HG03039 (cell line): ENCODE measurements around the gene ATOSB.
A peak's percentile ranks its signal among the peaks of the same experiment; 100 is the strongest.

Experiments used
- ATAC-seq: cut with Tn5 transposase; IDR thresholded peaks from one replicate; pipeline ENCODE4 v1.9.1; 2021; ENCODE audit warnings: mild to moderate bottlenecking, moderate library complexity; ENCODE audit not compliant: unreplicated experiment

ATOSB gene

DNA sequence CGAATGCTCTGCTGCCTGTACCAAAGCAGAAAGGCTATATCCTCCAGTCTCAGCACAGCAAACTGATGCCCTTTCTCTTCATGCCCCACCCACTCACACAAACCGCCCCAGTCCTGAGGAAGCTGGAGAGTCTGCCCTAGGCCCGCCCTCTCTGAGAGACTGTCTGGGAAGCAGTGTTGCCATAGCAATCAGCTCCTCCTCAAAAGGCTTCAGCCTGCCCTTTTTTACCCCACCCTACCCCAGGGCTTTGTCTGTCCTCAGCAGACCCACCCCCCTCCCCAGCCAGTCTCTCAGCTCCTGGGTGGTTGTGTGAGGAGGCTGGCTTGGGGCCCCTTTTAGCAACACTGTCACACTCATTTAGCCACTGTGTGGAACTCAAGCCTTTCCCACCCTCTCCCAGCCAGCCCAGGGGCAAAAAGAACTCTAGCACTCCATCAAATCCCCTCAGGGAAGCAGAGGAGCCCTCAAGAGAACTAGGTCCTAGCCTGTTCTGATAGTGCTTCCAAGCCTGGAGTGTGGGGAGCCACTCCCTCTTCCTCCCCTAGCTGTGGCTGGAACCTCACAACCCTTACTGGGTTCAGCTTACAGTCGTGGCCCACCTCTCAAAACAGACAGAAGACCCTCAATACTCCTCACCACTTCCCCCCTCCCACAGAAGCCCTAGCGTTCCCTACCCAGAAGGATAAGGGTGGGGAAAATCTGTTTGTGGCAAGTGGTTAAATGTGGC is 1.4 kb downstream of the ATOSB start:
- no peak for ATAC-seq

DNA sequence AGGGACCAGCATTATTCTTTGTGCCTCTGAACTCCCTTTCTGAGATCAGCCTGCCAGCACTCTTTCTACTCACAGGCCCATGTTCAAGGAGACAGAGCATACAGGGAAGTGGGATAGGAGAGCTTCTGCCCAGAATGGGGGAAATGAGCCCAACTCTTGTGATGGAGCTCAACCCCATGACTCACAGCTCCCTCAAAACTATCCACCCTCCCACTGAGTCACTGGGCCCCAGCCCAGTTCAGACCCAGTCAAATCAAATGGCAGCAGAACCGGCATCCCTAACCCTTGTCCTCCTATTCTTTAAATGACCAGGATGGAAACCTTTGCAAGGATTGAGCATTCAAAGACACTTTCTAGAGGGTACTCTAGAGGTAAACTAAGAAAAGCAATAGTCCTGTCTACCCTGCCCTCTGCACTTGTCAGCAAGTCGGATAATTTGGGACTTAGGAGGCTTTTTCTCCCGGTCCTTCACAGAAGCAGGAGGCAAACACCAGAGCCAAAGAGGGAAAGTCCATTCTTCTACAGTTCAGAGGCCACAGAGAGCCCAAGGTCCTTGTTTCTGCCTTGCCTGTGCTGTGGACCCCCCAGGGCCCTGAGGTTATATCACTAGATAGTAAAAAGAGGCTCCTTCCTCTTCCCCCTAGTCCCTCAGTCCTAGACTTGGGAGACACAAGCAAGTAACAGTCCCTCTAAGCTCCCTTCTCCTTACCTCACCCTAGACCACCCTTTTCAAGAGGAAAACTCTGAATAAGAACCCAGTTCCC is 3.2 kb downstream of the ATOSB start:
- no peak for ATAC-seq

DNA sequence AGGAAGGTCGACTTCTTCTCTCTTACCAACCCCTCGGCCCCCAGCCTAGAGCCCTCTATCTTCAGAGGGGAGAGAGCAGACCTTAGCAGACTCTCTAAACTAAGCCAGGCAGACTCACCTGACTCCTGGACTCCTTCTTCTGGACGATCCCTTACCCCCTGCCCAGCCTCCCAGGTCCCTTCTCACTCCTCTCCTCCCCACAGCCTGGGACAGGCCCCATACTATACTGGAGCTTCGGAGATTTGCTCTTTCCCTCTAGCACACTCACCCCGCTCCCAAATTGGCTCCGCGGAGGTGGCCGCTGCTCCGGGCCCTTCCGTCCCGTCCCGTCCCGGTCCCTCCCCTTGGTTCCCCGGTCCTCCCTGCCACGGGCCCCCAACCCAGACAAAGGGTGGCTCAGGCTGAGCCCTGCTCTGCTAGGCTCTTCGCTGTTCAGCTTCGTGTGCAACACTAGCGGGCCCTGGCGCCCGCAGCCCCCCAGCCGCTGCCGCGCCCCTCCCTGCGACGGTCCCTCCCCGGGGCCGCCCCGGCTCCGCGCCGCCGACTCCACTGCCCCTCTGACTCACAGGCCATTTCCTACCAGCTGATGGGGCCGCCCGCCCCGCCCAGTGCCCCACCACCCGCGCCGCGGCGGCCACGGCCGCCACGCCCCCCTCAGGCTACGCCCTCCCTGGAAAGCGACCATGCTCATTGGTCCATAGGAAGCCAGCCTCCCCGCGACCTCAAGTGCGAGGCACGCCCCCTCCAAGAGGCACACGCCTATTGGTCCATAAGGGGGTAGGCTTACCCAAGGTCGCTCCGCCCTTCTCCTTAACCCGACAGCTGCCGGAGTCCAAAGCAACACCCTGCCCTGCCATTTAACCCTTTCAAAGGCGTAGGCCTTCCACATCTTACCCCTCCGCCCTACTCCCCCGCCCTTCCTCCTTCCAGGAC is 4.4 kb downstream of the ATOSB start:
- ATAC-seq: peak; percentile 78

DNA sequence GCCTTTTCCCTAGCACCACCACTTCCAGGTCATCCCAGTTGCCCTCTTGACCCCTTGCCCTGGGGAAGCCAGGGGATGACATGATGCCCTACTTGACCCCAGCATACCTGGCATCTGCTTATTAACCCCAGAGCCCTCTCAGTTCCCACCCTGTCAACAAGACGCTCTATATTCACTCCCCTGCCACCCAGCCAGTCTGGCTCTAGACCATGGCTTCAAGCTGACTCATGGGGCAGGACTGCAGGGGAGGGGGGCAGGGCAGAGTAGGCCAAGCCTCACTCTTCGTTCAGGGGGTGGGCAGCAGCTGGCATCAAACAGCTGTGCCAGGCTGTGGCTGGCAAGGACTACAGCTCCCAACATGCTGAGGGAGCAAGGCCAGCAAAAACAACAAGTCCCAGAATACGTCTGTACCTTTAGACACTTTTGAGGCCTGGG is 5.3 kb downstream of the ATOSB start:
- ATAC-seq: no peak

DNA sequence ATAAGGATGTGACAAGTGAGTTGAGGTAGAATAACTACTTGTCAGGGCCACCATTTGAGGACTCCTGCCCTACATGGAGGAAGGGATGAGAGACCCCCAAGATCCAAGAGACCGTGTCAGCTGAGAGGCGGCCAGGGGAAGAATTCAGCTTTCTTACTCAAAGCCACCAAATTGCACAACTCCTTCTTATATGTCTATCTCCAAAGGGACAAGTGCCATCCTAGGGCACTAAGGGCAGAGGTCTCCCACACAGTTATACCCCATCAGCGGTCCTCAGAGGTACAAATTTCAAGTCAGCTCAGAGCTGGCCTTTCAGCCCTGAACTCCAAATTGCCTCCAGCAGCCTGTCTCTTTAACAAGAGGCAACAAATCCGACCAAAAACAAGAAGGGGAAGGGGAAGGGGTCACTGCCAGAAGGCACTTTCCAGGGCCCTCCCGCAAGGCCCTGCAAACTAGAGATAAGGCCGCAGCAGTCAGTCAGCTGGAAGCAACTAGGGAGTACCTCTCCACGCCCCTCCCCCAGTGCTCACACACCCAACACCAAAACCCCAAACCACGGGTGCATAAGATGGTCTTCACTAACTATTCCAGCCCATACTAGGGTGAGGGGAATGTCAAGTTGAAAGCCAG is 6.6 kb downstream of the ATOSB start:
- no peak for ATAC-seq

DNA sequence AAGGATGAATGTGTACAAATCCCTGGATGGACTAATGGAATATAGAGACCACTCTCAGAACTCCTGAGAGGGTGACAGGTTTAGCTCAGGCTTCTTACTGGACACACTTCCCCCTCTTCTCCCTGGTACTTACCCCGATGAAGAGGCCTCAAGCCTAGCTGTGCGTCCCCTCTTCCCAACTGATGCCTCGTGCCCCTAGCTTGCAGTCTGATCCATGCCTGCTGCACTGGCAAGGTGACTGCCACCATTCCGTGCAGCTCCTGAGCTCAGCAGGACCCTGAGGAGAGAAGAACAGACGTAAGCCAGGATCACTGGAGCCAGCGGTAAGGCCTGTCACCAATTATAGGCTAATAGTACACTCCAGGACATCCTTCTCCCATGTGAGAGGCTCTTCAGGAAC is 7.2 kb downstream of the ATOSB start:
- ATAC-seq: no peak

DNA sequence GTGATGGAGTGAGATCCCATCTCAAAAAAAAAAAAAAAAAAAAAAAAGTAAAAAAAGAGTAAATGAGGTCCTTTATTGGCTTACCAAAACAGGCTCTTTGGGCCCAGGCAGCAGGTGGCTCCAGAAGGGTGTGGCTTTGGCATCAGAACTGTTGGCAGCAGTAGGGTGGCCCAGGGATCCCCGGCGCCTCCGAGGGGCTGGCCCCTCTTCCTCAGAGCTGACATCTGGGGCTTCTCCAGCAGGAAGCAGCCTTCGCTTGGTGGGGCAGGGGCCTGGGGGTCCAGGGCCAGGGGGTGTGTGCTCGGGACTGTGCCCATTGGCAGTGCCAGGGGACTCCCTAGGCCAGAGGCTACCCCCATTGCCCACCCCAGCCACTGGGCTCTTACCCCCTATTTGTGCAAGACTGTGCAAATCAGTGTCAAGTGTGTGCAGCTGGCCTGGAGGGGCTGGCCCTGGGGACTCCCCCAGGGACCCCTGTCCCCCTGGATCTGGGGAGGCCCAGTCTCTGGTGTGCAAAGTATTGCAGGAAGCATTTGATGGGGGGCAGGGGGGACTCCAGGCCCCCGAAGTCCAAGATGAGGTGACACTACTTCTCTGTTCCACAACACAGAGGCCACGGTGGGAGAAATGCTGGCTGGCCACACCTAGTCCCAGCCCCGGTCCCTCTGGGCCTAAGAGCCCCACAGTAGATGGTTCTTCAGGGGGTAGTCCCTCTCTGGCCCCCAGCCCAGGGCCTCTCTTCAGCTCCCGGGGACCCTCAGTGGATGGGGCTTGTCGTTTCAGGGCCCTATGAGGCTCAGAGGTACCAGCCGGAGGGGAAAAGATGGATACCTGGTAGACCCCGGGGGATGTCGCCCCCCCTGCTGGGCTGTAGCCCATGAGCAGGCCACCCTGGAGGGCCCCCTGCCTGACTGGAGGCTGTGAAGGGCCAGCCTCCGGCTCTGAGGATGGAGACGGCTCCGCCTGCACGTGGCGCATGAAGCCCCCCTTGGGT is 8.1 kb downstream of the ATOSB start:
- no peak for ATAC-seq

DNA sequence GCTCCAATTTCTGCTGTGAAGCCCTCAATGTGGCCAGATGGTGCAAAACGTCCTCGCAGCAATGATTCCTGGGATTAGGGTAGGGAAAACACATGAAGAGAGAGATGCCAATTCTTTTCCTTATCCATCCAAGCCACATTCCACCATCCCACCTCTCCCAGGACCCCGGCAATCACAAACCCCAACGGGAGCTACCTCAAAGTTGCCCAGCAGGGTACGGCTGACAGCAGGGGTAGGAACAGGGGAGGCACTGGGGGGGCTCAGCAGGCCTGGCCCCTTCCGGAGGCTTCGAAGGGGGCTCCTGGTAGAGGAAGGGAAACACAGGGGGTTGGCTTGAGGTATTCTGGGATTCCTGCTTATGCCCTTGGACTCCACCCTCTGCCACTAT is 9.3 kb downstream of the ATOSB start:
- no peak for ATAC-seq

DNA sequence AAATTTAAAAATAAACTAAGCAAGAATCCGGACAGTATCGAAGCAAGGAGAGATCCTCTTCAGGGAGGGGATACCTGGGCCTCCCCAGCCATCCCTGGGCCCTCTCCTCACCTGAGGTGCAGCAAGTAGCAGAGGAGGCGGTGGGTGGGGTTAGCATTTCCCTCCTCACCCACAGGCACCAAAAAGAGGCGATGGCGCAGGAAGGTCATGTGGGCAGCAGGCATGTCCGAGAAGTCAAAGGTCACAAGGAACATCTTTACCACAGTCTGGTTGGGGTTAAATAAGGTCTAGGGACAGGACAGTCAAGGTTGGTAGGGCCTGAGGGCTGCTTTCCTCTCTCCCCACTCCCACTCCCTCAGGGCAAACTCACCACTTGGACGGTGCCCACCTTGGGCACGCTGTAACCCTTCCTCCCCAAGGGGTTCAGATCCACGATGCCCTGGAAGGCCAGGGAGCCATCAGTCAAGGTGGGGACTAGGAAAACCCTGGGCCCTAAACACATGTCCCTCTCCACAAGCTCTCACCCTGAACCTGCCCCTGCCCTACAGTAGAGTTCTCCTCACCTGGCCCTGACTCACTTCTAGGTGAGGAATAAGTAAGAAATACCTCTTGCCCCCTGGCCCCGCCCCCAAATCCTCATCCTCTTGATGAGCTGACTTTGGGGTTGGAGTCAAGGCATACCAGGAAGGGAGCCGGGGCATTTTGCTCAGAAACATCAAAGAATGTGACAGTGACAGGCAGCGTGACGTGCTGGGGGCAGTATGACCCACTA is 9.9 kb downstream of the ATOSB start:
- ATAC-seq: no peak

DNA sequence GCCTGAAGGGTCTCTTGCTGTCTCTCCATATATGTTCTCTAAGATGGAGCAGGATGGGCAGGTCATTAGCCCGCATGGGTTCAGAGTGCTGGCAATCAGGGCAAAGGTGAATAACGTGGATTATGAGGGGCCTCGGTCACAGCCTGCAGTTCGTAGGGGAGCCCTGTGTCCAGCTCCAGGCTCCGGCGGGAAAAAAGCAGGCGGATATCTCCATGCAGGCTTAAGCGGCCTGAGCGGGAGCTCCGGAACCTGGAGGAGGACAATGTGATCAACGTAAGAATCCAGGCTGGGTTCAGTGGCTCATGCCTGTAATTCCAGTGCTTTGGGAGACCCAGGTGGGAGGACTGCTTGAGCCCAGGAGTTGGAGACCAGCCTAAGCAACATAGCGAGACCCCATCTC is 10.5 kb downstream of the ATOSB start:
- no peak for ATAC-seq

DNA sequence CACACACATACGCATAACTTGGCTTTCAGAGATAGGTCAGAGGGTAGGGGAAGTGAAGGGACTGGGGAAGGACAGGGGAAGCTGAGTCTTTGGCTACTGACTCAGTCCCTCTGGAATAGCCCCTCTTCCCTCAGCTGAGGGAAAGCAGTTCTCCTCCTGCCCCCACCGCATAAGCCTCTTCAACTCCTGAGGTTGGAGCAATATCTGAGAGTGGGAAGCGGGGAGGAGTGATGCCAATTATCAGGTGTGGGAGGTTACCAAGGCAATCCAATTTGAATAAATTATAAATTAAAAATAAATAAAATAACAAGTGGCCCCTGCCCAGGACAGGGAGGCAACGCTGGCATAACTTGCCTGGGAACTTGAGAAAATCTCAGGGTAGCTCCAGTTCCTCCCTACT is 11.1 kb downstream of the ATOSB start:
- no peak for ATAC-seq

DNA sequence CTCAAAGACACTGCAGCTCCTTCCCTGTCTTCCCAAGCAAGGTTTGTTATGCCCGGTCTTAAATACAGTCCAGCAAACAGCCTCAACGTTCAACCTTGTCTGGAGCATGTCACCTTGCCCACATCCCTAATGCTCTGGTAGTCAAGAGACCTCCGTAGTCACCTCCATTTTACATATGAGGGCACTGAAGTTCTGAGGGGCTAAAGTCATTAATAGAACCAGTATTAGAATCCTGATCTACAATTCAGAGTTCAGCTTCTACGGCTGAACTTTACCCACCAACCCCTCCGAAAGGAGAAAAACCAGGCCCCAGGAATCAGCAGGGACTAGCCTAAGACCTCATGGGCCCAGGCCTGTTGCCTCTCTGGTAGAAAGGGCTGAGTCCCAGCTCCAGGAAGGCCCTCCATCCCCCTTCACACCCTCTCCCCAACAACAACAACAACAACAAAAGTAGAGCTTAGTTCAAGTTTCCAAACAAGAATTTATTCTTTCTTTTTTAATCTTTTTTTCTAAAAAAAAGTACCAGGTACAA is 11.9 kb downstream of the ATOSB start:
- no peak for ATAC-seq

DNA sequence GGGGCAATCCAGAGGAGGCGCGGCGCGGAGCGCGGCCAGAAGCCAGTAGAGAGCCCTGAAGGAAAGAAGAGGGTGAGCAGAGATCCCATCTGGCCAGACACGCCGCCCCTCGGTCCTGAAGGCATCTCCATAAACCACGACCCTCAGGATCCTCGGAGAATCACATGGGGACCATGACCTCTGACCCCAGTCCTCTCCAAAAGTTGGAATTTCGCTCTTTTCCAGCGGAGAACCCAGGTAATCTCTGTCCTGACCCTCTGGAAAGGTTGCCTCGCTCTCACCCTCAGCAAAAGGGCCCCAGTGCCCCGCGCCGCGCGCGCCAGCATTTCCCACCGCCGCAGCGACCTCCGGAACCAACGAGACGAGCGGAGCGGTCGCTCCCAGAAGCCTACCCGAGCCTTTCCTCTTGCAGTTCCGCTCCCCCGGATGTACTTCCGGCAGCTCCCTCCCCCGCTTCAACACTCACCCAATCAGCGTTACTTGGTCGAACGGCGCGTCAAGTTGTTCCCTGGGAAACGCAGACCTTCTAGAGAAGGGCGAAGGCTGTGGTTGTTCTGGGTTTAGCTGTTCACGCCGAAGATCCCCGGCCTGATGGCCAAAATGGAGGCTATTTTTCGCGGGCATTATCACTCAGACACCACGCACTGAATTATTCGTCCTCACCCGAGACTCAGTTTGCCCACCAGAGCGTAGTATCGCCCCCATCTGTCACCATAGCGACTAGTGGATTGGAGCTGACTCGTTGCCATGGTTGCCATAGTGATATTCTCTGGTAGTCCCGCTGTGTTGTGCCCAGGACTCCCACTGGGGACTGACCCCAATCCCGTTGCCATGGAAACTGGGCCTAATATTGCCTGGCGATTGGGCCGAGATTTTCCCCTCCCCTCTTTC is 12.6 kb downstream of the ATOSB start, which contains the start of gene STOML2:
Gene STOML2, minus strand, starts transcription at position 363 of the 891 bp plus-strand sequence. Its CDS starts 37 bp downstream, at position 326.
- peak; percentile 91 for ATAC-seq

DNA sequence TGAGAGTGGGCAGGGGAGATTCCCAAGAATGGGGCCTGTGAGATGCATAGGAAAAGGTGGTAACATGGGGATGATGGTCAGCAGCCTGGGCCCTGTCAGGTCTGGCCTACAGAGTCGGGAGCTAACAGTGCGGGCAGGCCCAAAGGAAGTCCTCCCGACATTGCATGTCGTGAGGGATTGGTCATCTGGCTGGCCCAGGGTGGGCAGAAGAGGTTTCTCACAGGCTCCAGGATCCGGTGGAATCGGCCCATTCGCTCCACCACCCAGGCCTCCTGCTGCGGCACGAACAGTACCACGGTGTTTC is 13.2 kb downstream of the ATOSB start:
- ATAC-seq: peak; percentile 5

DNA sequence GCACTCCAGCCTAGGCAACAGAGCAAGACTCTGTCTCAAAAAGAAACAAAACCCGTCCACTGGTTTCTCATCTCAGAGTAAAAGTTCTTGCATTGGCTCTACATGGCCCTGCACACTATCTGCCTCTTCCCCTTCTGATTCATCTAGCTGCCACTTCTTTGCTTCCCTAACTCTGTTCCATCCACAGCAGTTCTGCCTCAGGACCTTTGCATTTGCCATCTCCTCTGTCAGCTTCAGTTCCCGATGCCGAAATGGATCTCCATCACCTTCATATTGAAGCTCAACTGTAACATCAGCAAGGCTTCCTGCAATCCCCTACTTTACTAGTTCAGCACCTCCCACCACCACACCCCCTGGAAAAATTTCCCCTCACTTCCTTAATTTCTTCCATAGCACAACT is 18.1 kb downstream of the ATOSB start:
- no peak for ATAC-seq

DNA sequence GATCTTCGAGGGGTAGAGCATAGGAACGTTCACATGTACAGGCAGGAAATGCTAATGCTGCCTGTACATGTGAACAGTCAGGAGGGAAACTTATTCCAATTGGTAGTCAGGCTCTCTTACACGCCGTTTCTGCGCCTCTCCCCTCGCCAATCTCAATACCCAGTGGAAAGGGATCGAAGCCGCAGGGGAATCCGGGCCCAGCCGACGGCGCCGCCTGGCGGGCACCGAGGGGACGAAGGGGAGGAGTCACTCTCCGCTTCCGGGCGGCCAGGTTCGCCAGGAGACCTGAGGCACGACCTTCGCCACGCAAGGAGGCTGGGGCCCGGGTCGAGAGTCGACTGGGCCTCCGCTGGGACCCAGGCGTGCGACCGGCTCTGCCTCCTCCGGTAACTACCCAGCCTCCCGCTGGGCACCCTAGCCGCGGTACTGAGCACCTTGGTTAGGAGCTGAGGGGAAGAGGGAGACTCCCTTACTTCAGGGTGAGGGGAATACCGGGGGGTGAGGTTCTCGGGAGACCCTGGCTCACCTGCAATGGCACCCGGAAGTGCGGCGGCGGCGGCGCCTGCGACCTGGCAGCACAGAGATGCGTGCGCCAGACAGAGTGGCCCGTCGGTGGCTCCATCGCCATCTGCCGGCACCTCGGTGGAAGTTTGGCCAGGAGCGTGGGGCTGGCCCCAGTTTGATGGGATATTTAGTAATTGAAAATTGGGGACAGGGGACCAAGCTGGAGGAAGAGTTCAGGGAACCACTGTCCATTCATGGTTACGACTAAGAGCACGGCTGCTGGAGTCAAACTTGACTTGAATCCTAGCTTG is 19.4 kb downstream of the ATOSB start, which contains the start of gene PIGO:
Gene PIGO, minus strand, starts transcription at position 557 of the 815 bp plus-strand sequence. CDS start 1,026 bp downstream, outside the sequence.
- ATAC-seq: peak; percentile 83

DNA sequence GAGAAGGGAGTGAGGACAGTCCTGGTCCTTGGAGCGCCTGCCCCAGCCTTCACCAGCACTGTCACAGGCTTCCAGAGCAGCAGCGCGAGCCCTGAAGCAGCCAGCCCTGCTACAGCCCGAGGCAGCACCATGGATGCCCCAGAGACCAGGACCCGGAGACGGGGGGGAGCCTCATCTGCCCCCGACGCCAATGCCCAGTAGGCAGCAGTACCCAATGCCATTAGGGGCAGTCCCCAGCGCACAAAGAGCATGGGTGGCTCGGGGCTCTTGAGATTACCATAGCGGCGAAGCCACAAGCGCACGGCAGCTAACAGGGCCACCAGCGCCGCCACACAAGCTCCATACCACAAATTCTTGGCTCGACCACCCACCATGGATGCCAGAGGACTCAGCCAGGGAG is 24.1 kb downstream of the ATOSB start:
- no peak for ATAC-seq
